ENCODE measurements around the gene BRSK1.
"Not testable (repeated sequence)": the region's sequence is repeated elsewhere in the genome, so short reads cannot be mapped to it uniquely, and the experiment has no call there.

BRSK1 gene

GRCh38 chr19:55305491-55305890 is 21.7 kb downstream of the BRSK1 start:
- no peak for DNase-seq

GRCh38 chr19:55305983-55306562 is 22.3 kb downstream of the BRSK1 start:
- DNase-seq = no peak

GRCh38 chr19:55306712-55307111 is 22.9 kb downstream of the BRSK1 start:
- DNase-seq = no peak

- DNase-seq = no peak
Observed at GRCh38 chr19:55308281-55308680, 24.5 kb downstream of the BRSK1 start.

GRCh38 chr19:55309448-55309847 is 25.7 kb downstream of the BRSK1 start:
- DNase-seq = no peak

DNA sequence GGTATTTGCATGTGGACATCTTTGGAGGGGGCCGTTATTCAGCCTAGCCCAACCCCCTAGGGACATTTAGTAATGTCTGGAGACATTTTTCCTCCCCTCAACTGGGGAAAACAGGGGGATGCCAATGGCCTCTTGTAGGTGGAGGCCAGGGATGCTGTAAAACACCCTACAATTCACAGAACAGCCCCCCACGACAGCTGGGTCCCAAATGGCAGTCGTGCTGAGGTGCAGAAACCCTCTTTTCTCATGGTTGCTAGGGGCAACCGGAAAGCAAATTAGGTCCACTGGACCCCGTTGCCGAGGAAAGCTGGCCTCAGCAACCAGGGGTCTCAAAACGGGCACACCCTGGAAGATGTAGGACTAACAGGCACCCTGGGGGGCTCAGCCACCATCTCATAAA is 26.7 kb downstream of the BRSK1 start:
- no peak for DNase-seq

GRCh38 chr19:55311397-55311796 is 27.6 kb downstream of the BRSK1 start:
- no peak for DNase-seq

DNA sequence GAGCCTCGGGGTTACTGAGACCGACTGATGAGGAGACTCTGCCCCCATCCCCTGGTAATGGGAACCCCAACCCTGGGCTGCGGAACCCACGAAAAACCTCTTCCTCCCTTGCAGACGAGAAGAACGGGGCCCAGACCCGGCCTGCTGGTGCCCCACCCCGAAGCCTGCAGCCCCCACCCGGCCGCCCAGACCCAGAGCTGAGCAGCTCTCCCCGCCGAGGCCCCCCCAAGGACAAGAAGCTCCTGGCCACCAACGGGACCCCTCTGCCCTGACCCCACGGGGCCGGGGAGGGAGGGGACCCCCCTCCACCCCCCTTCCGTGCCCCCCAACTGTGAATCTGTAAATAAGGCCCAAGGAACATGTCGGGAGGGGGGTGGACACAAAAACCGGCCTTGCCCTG is 28.0 kb downstream of the BRSK1 start:
- no peak for DNase-seq

DNA sequence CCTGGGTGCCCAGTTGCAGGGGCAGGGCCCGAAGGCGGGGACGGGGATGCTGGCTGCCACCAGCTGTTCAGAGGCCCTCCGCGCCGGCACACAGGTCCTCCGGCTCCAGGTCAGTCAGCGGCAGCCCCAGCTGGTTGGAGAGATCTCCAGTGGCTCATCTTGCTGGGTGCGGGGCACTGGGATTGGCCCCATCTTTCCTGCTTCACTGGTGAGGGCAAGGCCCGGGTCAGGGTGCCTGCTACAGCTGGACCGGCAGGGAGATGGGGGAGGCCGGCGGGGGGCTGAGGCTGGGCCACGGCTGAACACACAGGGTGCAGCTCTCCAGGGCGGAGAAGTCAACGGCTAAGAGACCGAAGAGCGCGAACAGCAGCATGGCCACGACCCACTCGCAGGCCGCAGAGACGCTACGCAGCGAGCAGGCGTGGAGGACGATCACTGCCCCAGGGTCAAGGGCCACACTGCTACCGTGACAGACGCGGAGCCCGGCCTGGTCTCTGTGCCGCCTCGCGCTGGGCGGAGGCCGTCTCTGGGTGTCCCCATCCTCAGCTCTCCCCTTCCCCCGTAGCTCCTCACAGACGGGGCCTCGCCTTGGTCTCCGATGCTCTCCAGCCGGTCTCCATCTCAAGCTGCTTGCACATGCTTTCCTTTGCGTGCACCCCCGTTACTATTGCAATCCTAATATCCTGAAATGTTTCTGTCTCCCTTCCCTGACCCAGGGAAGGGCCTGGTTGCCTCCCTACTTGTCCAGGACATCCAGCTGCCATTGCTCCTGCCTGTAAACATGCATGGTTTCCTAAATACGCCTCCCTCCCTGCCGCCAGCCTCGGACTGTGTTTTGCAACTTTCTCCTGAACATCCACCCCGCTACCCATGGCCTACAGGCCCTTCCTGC is 29.1 kb downstream of the BRSK1 start:
- no peak for DNase-seq

- no peak for DNase-seq
Observed at GRCh38 chr19:55314396-55314795, 30.6 kb downstream of the BRSK1 start.

DNA sequence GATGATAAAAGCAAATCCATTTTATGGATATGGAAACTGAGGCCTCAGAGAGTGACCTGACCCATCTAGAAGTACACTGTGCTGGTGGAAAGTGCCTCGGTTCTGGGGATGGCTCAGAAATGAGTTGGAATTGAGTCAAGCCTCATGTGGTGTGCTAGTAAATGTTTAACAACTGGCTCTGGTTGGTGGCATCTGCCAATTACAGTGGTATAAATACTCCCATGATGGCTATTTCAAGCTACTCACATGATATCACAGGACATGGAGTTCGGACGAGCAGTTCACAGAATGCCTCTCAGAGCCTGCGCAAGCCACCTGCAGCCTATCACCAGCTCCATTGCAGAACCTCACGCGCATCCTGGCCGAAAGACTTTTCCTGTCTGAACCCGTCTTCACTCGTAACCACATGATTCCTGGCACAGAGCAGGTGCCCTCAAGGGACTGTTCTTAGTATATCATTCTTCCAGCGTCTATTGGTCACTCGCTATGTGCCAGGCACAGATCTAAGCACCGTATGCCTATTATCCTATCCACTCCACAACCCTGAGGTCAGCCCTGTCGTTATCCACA is 32.2 kb downstream of the BRSK1 start:
- DNase-seq = no peak

DNA sequence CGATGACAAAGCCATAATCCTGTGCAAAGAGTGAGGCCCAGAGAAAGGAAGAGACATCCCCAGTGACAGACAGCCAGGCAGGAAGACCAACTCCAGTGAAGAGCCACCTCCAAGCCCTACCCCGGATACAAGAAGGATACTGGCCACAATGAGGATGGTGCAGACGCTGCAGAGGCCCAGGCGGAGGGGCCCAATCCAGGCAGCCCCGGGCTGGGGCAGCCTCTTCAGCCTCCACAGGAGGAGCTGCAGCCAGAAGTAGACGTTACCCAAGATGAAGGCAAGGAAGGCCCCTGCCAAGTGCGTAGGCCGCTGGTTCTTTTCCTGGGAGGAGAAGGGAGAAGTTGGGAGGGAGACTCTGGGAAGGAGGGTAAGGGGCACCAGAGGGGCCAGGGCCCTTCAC is 32.8 kb downstream of the BRSK1 start:
- no peak for DNase-seq

GRCh38 chr19:55319785-55320184 is 36.0 kb downstream of the BRSK1 start:
- no peak for DNase-seq

GRCh38 chr19:55320844-55321419 is 37.1 kb downstream of the BRSK1 start:
- no peak for DNase-seq

- DNase-seq = no peak
Observed at GRCh38 chr19:55321466-55322137, 37.8 kb downstream of the BRSK1 start.

DNA sequence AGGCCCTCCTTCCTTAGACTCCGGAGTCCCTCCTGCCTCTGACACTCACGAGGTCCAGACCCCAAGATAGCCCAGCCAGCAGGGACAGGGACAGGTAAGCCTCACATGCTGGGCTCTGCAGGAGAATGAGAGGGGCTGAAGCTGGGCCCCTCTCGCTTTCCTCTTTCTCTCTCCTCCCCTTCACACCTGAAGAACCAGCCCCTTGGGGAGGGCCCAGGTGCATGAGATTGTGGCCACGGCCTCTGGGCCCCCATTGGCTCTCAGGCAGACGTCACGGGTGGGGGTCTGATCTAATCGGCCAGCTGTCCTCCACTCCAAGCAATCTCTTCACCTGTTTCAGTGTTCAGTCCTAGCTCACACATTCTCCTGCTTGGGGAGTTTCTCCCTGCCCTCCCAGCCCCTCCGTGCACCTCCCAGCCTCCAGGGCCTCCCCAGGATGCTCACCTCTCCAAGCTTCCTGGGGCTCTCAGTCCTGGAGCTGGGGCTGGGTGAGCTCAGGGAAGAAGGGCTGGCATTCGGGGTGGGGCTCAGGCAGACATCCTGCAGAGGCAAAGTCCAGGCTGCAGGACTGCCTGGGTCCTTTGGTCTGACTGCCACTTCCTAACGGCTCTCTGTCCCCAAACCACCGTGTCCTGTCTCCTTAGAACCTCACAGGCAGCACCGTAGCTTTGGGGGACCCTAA is 38.5 kb downstream of the BRSK1 start:
- no peak for DNase-seq

- no peak for DNase-seq
Observed at GRCh38 chr19:55324662-55325061, 40.9 kb downstream of the BRSK1 start.

DNA sequence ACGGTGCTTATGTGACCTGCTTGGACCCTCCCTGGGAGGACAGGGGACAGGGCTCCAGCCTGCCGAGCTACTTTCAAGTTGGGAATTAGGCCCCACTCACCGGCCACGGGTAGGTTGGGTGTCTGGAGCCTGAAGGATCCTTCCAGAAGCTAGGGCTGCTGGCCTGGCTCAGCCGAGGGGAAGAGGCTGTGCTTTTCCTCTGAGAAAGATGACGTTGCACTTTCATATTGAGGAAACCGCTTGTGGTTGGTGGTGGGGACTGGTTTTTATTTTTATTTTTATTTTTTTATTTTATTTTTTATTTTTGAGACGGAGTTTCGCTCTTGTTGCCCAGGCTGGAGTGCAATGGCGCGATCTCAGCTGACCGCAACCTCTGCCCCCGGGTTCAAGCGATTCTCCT is 41.4 kb downstream of the BRSK1 start, which contains the start of gene TMEM150B:
Gene TMEM150B (minus strand): TSS at position 170 of the 400 bp plus-strand sequence. CDS start 4,305 bp downstream, outside the sequence.
- no peak for DNase-seq

DNA sequence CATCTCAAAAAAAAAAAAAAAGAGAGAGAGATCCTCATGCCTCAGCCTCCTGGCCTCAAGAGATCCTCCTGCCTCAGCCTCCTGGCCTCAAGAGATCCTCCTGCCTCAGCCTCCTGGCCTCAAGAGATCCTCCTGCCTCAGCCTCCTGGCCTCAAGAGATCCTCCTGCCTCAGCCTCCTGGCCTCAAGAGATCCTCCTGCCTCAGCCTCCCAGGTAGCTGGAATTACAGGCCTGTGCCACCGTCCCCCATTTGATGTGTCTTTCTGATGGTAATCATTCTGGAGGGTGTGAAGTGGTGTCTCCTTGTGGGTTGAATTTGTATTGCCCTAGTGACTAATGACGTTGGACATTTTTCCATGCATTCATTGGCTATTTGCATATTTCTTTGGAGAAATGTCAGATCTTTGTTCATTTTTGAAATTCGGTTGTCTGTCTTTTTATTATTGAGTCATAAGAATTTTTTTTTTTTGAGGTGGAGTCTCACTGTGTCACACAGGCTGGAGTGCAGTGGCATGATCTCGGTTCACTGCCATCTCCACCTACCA is 45.0 kb downstream of the BRSK1 start:
- not testable (repeated sequence) for DNase-seq

- not testable (repeated sequence) for DNase-seq
Observed at GRCh38 chr19:55329791-55330190, 46.0 kb downstream of the BRSK1 start.

- no peak for DNase-seq
Observed at GRCh38 chr19:55333870-55334269, 50.1 kb downstream of the BRSK1 start.

GRCh38 chr19:55336101-55336500 is 52.3 kb downstream of the BRSK1 start:
- DNase-seq = no peak
